Mesangial cell (primary cell): Measurements from ENCODE around the gene FABP1. TPM values are rescaled to one million over a fixed set of nuclear protein-coding genes. Genes with fewer than 3 reads are reported as not detected.

Experiments
- total RNA-seq: library from RNA; depleted of rRNA; stranded (reverse); fragments of >200 nt; gene quantifications from 2 replicates; pipeline ENCODE4 v1.2.3, GENCODE V29; 2015

The FABP1 gene
- total RNA-seq = not detected in 2 replicates

DNA sequence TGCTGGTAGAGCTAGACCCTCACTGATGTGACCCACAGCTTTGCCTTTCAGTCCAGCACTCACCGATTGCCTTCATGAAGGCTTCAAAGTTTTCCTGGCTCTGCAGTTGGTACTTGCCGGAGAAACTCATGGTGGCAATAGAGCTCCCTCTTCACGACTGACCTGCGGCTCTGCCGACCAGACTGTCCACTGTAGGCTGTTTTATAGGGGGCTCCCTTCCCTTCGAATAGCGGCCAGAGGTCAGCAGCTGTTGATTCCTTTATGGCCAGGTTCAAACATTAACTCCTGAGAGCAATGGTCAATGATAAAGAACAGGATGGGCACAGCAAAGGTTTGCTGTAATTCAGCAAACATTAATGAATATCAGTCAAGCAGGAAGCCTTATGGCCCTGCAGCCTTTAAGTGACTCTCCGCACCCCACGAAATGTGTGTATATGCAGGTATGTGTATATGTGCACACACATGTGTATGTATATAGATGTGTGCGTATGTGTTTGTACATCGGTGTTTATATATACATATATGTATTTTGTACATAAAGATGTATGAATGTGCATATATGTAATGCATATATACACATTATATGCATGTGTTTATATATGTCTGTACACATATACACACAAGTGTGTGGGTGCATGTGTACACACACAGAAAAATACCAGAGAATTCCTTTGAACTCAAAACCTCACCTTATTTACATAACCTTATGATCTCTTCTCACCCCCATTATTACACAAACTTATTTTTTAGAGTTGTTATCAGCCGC, at the start of gene FABP1:
Gene FABP1, minus strand, starts transcription at position 175 of the 766 bp plus-strand sequence. Its CDS starts 45 bp downstream, at position 130.

Other genes with a start within 250 kb of the FABP1 start
- gene RNU2-63P, start 111.5 kb downstream of the FABP1 start, total RNA-seq = not detected in 2 replicates
- gene KRCC1, start 72.3 kb downstream of the FABP1 start, total RNA-seq = 7.7 and 9.0 TPM in 2 replicates
- gene SMYD1, start 60.2 kb downstream of the FABP1 start, total RNA-seq = not detected in 2 replicates
- 3.3 and 35.6 TPM in 2 replicates for gene THNSL2, start 42.3 kb upstream of the FABP1 start, total RNA-seq